Activated CD4-positive, alpha-beta T cell treated with anti-CD3 and anti-CD28 coated beads for 48 hours (primary cell): ENCODE data around the gene ARHGDIB.

Source experiments
- DNase-seq: peaks from one replicate; pipeline ENCODE4 v3.0.0-alpha.2; 2020

ARHGDIB gene

DNA sequence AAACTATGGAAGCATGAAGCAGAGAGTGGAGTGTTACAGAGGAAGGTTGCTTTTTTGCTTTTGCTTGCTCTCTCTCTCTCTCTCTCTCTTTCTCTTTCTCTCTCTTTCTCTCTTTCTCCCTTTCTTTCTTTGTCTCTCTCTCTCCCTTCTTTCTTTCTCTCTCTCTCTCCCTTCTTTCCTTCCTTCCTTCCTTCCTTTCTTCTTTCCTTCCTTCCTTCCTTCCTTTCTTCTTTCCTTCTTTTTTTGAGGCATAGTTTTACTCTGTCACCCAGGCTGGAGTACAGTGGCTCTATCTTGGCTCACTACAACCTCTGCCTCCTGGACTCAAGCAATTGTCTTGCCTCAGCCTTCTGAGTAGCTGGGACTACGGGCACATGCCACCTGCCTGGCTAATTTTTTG, 7.6 kb downstream of the ARHGDIB start:
- no peak for DNase-seq

DNA sequence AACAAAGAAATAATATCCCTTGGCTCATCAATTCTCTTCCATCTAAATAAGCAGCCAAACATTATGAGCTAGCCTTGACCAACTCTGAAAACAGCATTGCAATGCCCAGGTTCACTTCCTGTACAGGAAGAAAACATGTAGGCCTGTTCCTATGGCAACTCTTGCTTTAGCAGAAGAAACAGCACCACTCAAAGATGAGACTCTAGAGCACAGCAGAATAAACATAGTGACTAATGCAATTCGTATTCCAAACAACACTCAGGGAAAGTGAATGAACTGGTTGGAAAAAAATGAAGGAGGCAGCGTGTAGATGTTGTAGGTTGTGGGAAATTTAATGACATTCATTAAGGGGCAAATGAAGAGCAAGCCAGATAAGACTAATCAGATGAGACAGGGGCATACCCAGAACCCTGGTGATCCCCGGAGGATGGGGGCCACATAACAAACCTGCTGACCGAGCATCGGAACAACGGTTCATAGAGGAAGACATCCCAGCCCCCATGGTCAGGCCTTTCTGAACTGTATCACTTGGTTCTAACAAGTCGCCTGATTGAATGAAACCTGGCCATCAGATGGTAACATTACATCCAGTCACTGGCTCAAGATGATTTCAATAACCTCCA, 9.0 kb downstream of the ARHGDIB start:
- DNase-seq: peak; percentile 39

DNA sequence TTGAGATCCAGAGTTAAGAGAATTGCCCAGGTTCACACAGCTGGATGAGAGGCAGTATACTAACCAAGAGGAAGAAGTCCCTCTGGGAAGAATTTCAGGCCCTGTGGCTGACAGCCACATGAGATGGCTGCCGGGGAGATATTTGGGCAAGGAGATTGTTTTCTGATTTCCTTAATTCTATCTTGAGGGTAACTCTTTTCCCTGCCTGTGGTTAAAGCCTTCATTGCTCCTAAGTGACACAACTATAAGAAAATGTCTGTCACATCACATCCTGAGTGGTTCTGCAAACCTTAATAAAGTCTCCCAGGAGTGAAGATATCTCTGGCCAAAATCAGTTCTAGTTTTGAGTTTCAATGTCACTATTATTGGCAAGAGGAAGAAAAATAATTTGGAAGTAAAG, 9.6 kb downstream of the ARHGDIB start:
- DNase-seq: no peak

DNA sequence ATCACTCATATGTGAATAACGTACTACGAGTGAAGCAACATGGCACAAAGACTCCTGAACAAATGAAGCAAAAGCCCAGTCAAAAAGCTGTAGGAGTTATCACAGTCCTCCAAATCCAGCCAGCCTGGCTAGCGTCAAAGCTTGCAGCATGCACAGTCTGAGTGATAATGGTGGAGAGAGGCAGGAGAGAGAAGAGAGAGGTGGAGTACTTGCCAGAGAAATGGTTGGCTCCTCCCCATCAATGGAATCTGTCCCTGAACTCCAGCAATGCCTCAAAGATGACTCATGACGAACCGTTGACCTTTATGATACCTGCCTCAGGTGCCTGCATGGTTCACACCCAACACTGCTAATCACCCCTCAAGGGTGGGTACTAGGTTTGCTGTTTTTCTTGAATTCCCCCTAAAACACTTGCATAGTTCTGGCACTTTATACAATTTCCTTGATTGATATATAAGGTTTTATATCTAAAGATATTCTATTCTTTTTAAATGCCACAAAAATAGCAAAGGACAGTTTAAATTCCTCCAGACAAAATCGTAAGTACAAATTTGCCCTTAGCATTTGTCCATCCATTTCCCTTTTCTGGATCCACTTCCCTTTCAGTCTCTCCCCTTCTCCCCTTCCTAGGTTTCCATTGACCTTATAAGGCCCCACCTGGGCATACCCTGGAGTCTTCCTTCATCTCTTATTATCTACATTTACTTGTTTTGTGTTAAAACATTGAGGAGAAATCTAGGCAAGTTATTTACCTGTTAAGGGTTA, 10.2 kb downstream of the ARHGDIB start:
- no peak for DNase-seq

- peak; percentile 52 for DNase-seq
Measured at GRCh38 chr12:14950421-14950820, 11.0 kb downstream of the ARHGDIB start.

DNA sequence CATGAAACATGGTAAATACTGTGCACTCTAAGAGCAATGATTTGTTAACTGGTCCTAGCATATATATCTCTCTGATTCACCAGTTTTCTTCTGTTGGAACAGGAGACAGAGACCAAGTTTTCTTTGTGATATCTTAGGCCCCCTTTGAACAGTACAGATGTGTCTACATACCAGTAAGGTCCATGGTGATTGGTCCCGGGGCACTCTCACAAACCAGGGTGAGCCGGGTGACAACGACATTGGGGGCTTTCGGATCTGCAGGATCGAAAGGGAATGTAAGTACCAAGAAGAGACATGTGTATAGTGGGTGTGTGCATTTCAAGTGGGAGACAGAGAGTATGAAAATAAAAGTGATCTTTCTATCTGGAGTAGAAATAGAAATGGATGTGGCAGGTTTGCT, 11.8 kb downstream of the ARHGDIB start:
- peak; percentile 54 for DNase-seq

- DNase-seq: peak; percentile 56
Measured at GRCh38 chr12:14948672-14949071, 12.7 kb downstream of the ARHGDIB start.

DNA sequence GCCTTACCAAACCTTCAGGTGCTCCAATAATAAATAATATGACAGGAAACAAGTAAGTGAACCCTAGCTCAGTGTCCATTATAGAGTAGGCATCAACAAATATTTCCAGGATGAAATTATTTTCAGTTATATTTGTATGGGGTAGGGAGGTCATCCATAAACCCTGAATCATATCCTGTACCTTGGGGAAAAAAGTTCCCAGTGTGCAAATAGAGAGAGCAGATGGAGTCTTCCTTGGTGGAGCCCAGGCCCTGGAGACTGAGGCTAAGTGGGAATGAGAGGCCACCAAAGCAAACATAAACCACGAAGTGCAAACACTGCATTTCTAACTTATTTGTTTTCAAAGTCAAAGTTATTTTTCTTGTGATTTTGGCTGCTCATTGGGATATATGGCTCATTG, 14.5 kb downstream of the ARHGDIB start:
- DNase-seq: no peak

DNA sequence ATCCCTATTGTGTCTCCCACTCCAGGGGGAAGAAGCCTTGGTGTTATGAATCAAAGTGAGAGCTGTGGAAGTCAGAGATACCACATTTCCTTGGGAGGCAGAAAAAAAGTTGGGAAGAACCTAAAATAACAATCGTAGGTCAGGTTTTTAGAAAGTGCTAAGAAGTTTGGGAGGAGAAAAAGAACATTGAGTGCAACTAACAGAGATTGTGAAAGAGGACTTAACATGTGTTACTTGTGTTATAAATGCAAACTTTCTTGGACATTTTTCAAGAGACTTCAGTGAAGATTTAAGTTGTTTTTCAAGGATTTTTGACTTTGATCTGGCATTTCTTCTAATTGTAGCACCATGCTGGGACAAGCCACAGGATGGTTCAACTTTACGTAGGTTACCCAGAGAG, 15.2 kb downstream of the ARHGDIB start:
- no peak for DNase-seq

GRCh38 chr12:14942196-14942931, 19.0 kb downstream of the ARHGDIB start:
- DNase-seq: no peak

DNA sequence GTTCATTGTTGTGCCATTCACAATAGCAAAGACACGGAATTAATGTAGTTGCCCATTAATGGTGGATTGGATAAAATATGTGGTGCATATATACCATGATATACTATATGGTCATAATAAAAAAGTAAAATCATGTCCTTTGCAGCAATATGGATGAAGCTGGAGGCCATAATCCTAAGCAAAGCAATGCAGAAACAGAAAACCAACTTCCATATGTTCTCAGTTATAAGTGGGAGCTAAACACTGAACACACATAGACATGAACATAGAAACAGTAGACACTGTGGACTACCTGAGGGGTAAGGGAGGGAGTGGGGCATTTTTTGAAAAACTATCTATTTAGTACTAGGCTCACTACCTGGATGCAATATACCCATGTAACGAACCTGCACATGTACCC, 20.0 kb downstream of the ARHGDIB start:
- DNase-seq: no peak

- no peak for DNase-seq
Measured at GRCh38 chr12:14938301-14938700, 23.1 kb downstream of the ARHGDIB start, which contains the start of gene ERP27. ERP27 (minus strand) TSS chr12:14938537; CDS start chr12:14938508, 29 bp downstream.

DNA sequence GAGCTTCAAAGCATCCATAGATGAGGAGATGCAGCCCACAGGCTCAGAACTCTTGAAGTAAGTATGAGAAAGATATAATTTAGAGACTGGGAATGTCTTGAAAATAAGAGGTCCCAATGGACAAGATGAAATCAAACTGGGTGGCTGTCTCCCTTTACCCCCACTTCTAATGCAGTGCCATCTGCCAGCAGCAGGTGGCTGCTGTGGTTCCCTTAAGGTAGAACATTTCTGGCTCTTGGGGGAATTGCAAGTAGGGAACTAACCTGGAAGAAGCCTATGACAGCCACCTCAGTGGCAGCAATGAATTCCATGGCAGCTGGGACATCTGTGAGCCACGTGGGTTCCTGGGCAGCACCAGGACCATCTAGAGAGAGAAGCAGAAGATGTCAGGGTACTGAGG, 23.7 kb downstream of the ARHGDIB start:
- DNase-seq: no peak

DNA sequence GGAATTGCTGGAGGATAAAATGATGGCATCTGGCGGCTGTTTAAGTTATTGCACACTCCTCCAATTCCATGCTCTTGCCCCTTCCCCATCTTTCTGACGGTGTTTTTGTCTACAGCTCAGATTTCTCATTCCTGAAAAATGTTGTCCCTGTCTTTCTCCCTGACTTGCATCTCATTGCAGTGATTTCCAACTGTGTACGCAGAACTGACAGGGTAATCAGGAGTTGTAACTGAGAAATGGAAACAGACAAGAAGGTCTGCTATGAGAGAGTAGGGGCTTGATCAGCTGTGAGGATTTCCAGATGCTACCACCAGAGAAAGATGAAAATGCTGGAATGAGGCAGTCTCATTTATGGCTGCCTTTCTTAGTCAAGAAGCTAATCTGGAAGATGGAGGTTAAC, 24.4 kb downstream of the ARHGDIB start:
- no peak for DNase-seq

DNA sequence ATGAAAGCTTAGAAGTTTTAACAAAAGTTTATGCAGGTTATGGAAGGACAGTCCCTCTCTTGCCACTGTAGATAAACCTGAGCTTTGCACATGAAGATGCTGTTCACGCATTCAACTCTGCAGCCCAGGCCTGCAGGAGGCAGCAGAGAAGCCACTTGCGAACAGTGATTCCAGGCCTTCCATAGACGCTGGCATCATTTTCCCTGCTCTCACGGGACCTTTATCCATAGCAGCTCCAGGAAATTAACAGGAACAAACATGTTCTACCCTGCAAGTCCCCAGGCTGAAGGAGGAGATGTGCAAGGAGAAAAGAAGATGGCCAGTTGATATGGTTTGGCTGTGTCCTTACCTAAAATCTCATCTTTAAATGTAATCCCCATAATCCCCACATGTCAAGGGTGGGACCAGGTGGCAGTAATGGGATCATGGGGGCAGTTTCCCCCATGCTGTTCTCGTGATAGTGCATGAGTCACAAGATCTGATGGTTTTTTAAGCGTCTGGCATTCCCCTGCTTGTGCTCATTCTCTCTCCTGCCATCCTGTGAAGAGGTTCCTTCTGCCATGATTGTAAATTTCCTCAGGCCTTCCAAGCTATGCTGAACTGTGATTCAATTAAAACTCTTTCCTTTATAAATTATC, 25.1 kb downstream of the ARHGDIB start:
- DNase-seq: no peak

DNA sequence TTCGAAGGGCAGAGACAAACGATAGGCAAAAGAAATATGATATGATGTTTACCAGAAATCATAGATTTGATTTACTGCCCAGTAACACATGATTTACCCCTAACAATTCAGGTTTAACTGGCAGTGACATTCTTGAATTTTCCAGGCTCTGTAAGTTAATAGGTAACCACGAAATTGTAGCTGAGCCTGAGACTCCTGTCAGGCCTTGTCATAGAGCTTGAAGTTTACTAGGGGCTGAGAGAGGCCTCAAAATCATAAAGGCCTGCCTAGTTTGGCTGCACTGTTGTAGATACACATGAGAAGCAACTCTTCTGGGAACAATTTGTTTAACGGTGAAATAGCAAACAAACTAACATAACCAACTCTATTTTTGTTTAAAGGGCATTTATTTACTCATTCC, 26.4 kb downstream of the ARHGDIB start:
- DNase-seq: no peak

DNA sequence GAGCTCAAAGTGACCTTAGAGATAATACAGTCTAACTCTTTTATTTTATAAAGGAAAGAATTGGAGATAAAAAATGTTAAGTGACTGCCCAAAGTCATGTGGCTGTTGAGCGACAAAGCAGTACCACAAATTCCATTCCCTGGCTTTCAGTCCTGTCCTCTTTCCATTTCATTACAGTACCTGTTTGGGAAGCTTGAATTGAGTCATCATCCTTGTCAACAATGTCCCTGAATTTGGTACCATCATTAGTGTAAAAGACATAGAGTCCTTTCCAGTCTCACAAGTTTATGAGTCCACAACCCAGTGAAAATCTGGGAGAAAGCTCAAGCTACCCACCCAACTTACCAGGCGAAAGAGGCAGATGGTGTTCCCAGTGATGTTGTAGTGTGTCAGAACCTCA, 26.9 kb downstream of the ARHGDIB start:
- no peak for DNase-seq

GRCh38 chr12:14931791-14932560, 29.4 kb downstream of the ARHGDIB start:
- no peak for DNase-seq

- DNase-seq: no peak
Measured at GRCh38 chr12:14931359-14931758, 30.0 kb downstream of the ARHGDIB start.

DNA sequence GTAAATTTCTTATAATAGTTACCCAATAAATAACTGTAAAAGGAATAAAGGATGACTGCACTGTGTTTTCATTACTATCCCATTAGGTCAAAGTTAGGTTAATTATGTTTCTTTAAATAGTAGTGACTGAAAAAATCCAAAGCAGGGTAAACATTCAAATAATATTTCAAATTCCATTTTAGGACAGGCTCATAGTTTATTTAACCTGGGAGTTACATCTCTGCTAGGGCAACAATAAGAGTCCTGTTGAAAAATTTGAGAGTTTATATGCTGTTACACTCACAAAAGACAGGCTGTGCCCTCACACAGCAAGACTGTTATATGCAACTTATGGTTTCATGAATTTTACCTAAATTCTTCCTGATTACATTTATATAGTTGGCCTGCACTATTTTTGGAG, 31.1 kb downstream of the ARHGDIB start:
- DNase-seq: no peak

DNA sequence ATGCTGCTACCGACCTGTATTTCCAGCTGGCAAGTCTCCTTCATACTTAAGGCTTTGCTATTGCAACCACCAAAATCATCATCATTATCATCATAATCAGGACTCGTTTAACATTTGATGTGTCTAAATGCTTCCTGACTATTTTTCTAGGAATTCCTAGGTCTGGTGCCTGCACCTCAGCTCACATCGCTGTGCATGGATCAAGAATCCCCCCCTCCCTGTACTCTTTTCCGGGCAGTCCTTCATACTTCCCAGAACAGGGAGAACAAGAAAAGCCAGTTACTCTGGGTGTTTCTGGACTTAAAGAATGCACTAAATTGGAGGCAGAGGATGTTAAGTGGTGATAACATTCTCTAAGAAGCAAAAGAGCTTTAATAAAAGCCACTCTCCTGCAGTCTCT, 32.5 kb downstream of the ARHGDIB start:
- DNase-seq: no peak

GRCh38 chr12:14927267-14927666, 34.1 kb downstream of the ARHGDIB start:
- DNase-seq: no peak

- DNase-seq: no peak
Measured at GRCh38 chr12:14924541-14924940, 36.9 kb downstream of the ARHGDIB start.
